ENCODE data around the gene SLC25A40.

GRCh38 chr7:87816389-87816788 lies 59.8 kb downstream of the SLC25A40 start:
- TF ChIP-seq, protein P1, sequence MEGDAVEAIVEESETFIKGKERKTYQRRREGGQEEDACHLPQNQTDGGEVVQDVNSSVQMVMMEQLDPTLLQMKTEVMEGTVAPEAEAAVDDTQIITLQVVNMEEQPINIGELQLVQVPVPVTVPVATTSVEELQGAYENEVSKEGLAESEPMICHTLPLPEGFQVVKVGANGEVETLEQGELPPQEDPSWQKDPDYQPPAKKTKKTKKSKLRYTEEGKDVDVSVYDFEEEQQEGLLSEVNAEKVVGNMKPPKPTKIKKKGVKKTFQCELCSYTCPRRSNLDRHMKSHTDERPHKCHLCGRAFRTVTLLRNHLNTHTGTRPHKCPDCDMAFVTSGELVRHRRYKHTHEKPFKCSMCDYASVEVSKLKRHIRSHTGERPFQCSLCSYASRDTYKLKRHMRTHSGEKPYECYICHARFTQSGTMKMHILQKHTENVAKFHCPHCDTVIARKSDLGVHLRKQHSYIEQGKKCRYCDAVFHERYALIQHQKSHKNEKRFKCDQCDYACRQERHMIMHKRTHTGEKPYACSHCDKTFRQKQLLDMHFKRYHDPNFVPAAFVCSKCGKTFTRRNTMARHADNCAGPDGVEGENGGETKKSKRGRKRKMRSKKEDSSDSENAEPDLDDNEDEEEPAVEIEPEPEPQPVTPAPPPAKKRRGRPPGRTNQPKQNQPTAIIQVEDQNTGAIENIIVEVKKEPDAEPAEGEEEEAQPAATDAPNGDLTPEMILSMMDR (conservative IDR thresholded peaks at IDR 0.05) = no peak
- TF ChIP-seq EZH2 (IDR thresholded peaks at IDR 0.05; ENCODE audit: low read depth) = no peak

Data from PC-9 (cell line).